Measurements from ENCODE around the gene POLN.

POLN gene

GRCh38 chr4:2024683-2025082, 217.2 kb downstream of the POLN start:
- DNase-seq, result no peak
